Measurements from ENCODE around the gene RGS8.

DNA sequence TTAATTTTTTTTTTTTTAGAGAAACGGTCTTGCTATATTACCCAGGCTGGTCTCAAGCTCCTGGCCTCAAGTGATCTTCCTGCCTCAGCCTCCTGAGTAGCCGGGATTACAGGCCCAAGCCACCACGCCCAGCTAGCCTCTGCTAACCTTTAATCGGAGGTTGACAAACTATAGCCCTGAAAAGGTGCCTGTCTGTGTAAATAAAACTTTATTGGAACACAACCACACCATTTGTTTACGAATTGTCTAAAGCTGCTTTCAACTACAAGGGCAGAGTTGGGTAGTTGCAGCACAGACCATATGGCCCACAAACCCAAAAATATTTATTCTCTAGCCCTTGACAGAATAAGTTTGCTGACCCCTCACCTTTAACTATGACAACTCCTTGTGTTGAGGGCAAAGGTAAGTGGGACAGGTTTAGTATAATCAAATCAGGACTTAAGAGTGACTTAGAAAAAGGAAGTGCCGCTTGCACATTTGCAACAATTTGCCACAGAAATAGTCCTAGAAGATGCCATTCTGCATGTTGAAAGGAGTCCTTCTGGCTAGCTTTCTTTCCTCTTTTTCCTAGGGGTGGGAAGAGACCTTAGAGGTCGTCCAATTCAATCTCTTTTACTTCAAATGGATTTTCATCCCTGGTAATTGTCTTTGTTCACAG is 16.4 kb downstream of the RGS8 start:
- TF ChIP-seq, protein P1, sequence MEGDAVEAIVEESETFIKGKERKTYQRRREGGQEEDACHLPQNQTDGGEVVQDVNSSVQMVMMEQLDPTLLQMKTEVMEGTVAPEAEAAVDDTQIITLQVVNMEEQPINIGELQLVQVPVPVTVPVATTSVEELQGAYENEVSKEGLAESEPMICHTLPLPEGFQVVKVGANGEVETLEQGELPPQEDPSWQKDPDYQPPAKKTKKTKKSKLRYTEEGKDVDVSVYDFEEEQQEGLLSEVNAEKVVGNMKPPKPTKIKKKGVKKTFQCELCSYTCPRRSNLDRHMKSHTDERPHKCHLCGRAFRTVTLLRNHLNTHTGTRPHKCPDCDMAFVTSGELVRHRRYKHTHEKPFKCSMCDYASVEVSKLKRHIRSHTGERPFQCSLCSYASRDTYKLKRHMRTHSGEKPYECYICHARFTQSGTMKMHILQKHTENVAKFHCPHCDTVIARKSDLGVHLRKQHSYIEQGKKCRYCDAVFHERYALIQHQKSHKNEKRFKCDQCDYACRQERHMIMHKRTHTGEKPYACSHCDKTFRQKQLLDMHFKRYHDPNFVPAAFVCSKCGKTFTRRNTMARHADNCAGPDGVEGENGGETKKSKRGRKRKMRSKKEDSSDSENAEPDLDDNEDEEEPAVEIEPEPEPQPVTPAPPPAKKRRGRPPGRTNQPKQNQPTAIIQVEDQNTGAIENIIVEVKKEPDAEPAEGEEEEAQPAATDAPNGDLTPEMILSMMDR (IDR thresholded peaks at IDR 0.05) = no peak
- no peak for TF ChIP-seq POLR2AphosphoS5 (IDR thresholded peaks at IDR 0.05; ENCODE audit: low read depth, low read length)
